Measurements from ENCODE around the gene KDSR. TPM values are rescaled to one million over a fixed set of nuclear protein-coding genes. Genes with fewer than 3 reads are reported as not detected.

The KDSR gene
- total and polyA plus RNA-seq, 2 donors from 2014 or later = 22.5 to 73.5 TPM

DNA sequence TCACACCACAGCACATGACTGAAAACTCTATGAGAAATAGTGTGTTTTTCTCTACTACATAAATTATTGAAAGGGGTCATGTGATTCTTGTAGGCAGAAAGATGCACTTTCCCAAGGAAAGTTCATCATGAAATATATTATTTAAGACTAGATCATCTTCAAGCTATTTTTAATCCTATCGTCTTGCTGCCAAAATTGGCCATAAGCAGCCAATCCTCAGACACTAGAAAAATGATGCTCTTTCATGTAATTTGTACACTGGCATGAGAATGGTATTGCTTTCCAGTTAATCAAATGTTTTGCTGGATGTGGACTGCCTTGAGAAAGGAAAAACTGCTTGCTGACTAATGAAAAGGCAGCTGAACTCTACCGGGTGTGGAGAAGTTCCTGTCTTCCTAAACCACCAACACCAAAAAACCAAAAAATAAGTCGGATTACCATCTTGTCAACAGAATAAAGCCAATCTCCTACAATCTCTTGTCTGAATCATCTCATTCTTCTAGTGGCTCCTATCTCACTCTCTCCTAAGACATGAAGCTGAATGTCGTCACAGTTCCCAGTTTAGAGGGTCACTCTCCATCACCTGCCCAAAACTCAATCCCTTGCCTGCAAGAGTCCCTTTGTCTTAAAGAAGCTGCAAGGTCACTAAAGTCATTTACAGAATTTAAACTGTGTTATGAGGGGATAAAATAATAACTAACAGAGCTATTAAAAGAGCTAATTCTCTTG, 52.8 kb downstream of the KDSR start:
- Histone ChIP-seq H3K27me3 (ENCODE audit: control insufficient read depth, insufficient read depth, low read length) (no peaks in the 10 kb centered on the region), H3K27ac (ENCODE audit: low read depth in 2 of 2, low read length in 2 of 2) (peak overlapping the region in 1 of 2 donors; percentile 64), H3K4me1 (ENCODE audit: control insufficient read depth in 2 of 3, insufficient read depth in 2 of 3, low read depth in 1 of 3, low read length in 3 of 3) (peaks cover 4 to 29% (median 19%) of the 10 kb centered on the region in 3 donors), H3K4me3 (ENCODE audit: low read length in 3 of 3) (peak overlapping the region in 2 of 3 donors; percentile 26 to 36), H3K36me3 (ENCODE audit: control insufficient read depth in 2 of 3, insufficient read depth in 3 of 3, low read length in 3 of 3) (no peaks in the 10 kb centered on the region), H3K9me3 (ENCODE audit: control insufficient read depth in 2 of 3, insufficient read depth in 1 of 3, low read length in 3 of 3) (no peaks in the 10 kb centered on the region), H3K9ac (ENCODE audit: low read length in 3 of 3) (no peak overlapping the region)
- no peak for DNase-seq
- intact Hi-C loops (cut with DNase I) = no loop called here
- no peak for FAIRE-seq
- TF ChIP-seq, protein P1, sequence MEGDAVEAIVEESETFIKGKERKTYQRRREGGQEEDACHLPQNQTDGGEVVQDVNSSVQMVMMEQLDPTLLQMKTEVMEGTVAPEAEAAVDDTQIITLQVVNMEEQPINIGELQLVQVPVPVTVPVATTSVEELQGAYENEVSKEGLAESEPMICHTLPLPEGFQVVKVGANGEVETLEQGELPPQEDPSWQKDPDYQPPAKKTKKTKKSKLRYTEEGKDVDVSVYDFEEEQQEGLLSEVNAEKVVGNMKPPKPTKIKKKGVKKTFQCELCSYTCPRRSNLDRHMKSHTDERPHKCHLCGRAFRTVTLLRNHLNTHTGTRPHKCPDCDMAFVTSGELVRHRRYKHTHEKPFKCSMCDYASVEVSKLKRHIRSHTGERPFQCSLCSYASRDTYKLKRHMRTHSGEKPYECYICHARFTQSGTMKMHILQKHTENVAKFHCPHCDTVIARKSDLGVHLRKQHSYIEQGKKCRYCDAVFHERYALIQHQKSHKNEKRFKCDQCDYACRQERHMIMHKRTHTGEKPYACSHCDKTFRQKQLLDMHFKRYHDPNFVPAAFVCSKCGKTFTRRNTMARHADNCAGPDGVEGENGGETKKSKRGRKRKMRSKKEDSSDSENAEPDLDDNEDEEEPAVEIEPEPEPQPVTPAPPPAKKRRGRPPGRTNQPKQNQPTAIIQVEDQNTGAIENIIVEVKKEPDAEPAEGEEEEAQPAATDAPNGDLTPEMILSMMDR (IDR thresholded peaks at IDR 0.05; ENCODE audit: borderline replicate concordance, extremely low read depth, insufficient read depth) = no peak

DNA sequence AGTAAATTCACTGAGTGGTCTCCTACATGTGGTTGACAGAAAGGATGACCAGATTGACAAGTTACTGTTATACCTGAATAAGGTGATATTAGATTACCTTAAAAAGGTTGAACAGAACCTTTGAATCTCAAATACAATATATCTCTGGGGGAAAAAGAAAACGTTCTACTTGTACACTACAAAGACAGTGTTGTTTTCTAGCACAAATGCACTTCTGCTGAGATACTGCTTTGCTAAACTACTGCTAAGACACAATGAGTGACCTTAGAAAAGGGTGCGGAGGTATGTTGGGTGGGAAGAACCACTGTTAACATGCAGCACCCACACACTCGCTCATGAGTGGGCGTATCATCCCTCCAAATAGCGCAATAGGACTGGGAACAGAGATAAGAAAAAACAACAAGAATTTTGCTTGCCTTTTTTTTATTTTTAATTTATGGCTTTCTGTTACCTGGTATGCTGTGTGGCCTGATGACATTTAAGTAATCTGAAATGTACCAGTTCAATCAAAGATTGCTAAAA, 53.5 kb downstream of the KDSR start:
- H3K27ac ChIP-seq (ENCODE audit: low read depth in 2 of 2, low read length in 2 of 2) = peak overlapping the region; percentile 26 to 64
- H3K27me3 ChIP-seq (ENCODE audit: control insufficient read depth, insufficient read depth, low read length) = no peaks in the 10 kb centered on the region
- H3K9me3 ChIP-seq (ENCODE audit: control insufficient read depth in 2 of 3, insufficient read depth in 1 of 3, low read length in 3 of 3) = no peaks in the 10 kb centered on the region
- no peaks in the 10 kb centered on the region for H3K36me3 ChIP-seq (ENCODE audit: control insufficient read depth in 2 of 3, insufficient read depth in 3 of 3, low read length in 3 of 3)
- no peak for FAIRE-seq
- H3K4me3 ChIP-seq (ENCODE audit: low read length in 3 of 3) = peak overlapping the region in 1 of 3 donors; percentile 23
- H3K9ac ChIP-seq (ENCODE audit: low read length in 3 of 3) = peak overlapping the region in 2 of 3 donors; percentile 1 to 17
- DNase-seq = no peak
- intact Hi-C loops (cut with DNase I) = no loop called here
- TF ChIP-seq, protein P1 (IDR thresholded peaks at IDR 0.05; ENCODE audit: borderline replicate concordance, extremely low read depth, insufficient read depth) = no peak
- H3K4me1 ChIP-seq (ENCODE audit: control insufficient read depth in 2 of 3, insufficient read depth in 2 of 3, low read depth in 1 of 3, low read length in 3 of 3) = peaks cover 4 to 31% (median 22%) of the 10 kb centered on the region in 3 donors

DNA sequence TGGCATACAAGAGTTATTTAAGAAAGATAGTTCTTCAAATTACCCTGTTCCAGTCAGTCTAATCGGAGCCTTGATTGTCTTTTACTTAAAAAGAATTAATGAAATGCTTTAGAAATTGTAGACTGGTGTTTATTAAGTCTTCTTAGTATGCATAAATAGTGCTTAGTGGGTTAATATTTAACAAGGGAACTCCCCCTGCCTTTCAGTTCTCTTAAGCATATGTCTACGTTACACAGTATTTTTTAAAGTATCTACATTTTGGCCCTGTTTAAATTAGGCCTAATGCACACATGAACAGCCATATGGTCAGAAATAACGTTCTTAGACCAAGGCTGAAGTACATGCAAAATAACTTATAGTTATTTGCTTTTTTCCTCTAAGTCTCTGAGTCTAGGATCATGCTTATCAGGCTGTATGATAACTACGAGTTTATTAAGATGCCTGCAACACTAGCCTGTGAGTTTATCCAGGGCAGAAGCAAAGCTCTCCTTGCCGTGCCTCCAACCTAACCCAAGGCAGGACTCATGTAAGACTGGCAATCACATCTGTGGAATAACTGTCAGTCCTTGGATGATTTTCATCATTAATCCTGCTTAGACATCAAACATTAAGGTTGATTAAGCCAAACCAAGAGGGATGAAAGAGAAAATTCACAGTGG, 54.1 kb downstream of the KDSR start:
- no peak for DNase-seq
- Histone ChIP-seq H3K9me3 (ENCODE audit: control insufficient read depth in 2 of 3, insufficient read depth in 1 of 3, low read length in 3 of 3) (no peaks in the 10 kb centered on the region), H3K9ac (ENCODE audit: low read length in 3 of 3) (peak overlapping the region in 2 of 3 donors; percentile 17 to 42), H3K36me3 (ENCODE audit: control insufficient read depth in 2 of 3, insufficient read depth in 3 of 3, low read length in 3 of 3) (no peaks in the 10 kb centered on the region), H3K27ac (ENCODE audit: low read depth in 2 of 2, low read length in 2 of 2) (peak overlapping the region; percentile 26 to 64), H3K4me3 (ENCODE audit: low read length in 3 of 3) (peak overlapping the region in 2 of 3 donors; percentile 23 to 49), H3K27me3 (ENCODE audit: control insufficient read depth, insufficient read depth, low read length) (no peaks in the 10 kb centered on the region), H3K4me1 (ENCODE audit: control insufficient read depth in 2 of 3, insufficient read depth in 2 of 3, low read depth in 1 of 3, low read length in 3 of 3) (peaks cover 4 to 37% (median 23%) of the 10 kb centered on the region in 3 donors)
- FAIRE-seq = no peak
- TF ChIP-seq, protein P1 (IDR thresholded peaks at IDR 0.05; ENCODE audit: borderline replicate concordance, extremely low read depth, insufficient read depth) = no peak
- intact Hi-C loops (cut with DNase I) = no loop called here
